ENCODE data around the gene CAMK1G. TPM values are rescaled to one million over a fixed set of nuclear protein-coding genes. Genes with fewer than 3 reads are reported as not detected.

Gene CAMK1G
- total and polyA plus RNA-seq, 2 donors (not counting 3 experiments of a cell fraction or from before 2014, with no cell fraction given): not detected

GRCh38 chr1:209564849-209565248 is 18.7 kb upstream of the CAMK1G start:
- Histone ChIP-seq H3K27ac (ENCODE audit: insufficient read depth, low read depth, low read length) (no peak overlapping the region), H3K4me2 (ENCODE audit: insufficient read depth, low read length) (no peak overlapping the region), H4K20me1 (replicated peaks; ENCODE audit: control insufficient read depth, extremely low read depth, insufficient read depth, low read length) (no peaks in the 10 kb centered on the region), H2AFZ (ENCODE audit: low read depth, low read length) (no peak overlapping the region), H3K36me3 (ENCODE audit: control insufficient read depth in 2 of 2, extremely low read depth in 1 of 2, insufficient read depth in 2 of 2, low read length in 2 of 2) (no peaks in the 10 kb centered on the region), H3K9me3 (replicated peaks; ENCODE audit: control insufficient read depth, insufficient read depth, low read length) (no peaks in the 10 kb centered on the region), H3K27me3 (ENCODE audit: control insufficient read depth in 2 of 2, insufficient read depth in 2 of 2, low read length in 2 of 2) (peaks cover 6 to 7% of the 10 kb centered on the region in 2 experiments), H3K9ac (replicated peaks; ENCODE audit: extremely low read depth, insufficient read depth, low read length) (no peak overlapping the region), H3K79me2 (ENCODE audit: control insufficient read depth, insufficient read depth, low read length) (no peaks in the 10 kb centered on the region), H3K9me1 (replicated peaks; ENCODE audit: control insufficient read depth, extremely low read depth, insufficient read depth, low read length) (no peaks in the 10 kb centered on the region), H3K4me1 (ENCODE audit: control insufficient read depth, extremely low read depth, insufficient read depth, low read length) (no peaks in the 10 kb centered on the region), H3K4me3 (replicated peaks in 1 of 3; ENCODE audit: insufficient read depth in 1 of 3, low read depth in 1 of 3, low read length in 3 of 3) (no peak overlapping the region)
- TF ChIP-seq FOS (IDR thresholded peaks at IDR 0.05; ENCODE audit: borderline replicate concordance, insufficient read depth, low read length) (no peak), GATA2 (IDR thresholded peaks at IDR 0.05; ENCODE audit: insufficient read depth, insufficient read length, low read depth, low read length) (no peak), EZH2 (IDR thresholded peaks at IDR 0.05; ENCODE audit: borderline replicate concordance, low read depth, low read length, severe bottlenecking) (no peak), POLR2AphosphoS5 (IDR thresholded peaks at IDR 0.05; ENCODE audit: insufficient read depth, low read depth, low read length) (no peak), MYC (IDR thresholded peaks at IDR 0.05; ENCODE audit: low read depth, low read length) (no peak), JUN (IDR thresholded peaks at IDR 0.05; ENCODE audit: borderline replicate concordance, insufficient read depth, insufficient read length, low read depth) (no peak), POLR2A (IDR thresholded peaks at IDR 0.05; ENCODE audit: low read depth, low read length) (no peak), CTCF (IDR thresholded peaks at IDR 0.05; ENCODE audit: extremely low read depth in 1 of 2, insufficient read depth in 1 of 2, low read depth in 1 of 2, low read length in 2 of 2) (no peak), MAX (IDR thresholded peaks at IDR 0.05; ENCODE audit: insufficient read depth, insufficient read length) (no peak)
- ChIA-PET CTCF (interaction anchor here (1.3 to 3.7 kb wide), 9 partner anchors 11 to 316 kb away, joined by 5 to 49 read pairs (median 15); no protein-coding TSS in a partner anchor), POLR2A (no interaction called here)
- dilution Hi-C loops (cut with MboI; ENCODE audit: extremely low pct_ligation_motif_present, low sequenced_read_pairs): no loop called here
- no TSS peak for BruUV-seq (replicated peaks)
- intact Hi-C loops (cut with micrococcal nuclease): loop anchor here (5.0 to 10.0 kb wide), 2 partner anchors 213 to 420 kb away; no protein-coding TSS in a partner anchor
- FAIRE-seq: no peak
- no peak for DNase-seq (ENCODE audit: low read depth, low spot score)

Data from endothelial cell of umbilical vein (primary cell).